IMR-90 (cell line): ENCODE measurements around the gene MUCL3. TPM values are rescaled to one million over a fixed set of nuclear protein-coding genes. Genes with fewer than 3 reads are reported as not detected.
A peak's percentile ranks its signal among the peaks of the same experiment; 100 is the strongest.

Source experiments
- ATAC-seq: fragments of 200-7000 bp; cut with Tn5 transposase; 2 replicates; pipeline ENCODE4 v1.9.1; 2020; ENCODE audit warnings: low read depth, mild to moderate bottlenecking, moderate library complexity
- BruUV-seq: library from RNA; stranded (reverse); fragments of 400-500 nt; replicated peaks from 2 replicates; lab custom pipeline; 2021; lab: Mats Ljungman, UMichigan
- CTCF ChIA-PET: fragments of 300-600 bp; formaldehyde crosslinking; extraction: SDS; loops from one replicate; lab custom pipeline; 2021; ENCODE audit warnings: antibody characterized with exemption; lab: Yijun Ruan, JAX
- POLR2A ChIA-PET: fragments of 300-600 bp; sonication (Branson Sonifier 250); formaldehyde crosslinking; loops from one replicate; lab custom pipeline; 2022; ENCODE audit warnings: antibody characterized with exemption; ENCODE audit not compliant: unreplicated experiment; lab: Charles Lee
- DNase-seq: peaks from one replicate; pipeline ENCODE4 v3.0.0; 2013
- H2AFZ ChIP-seq: replicated peaks from 2 replicates; pipeline ENCODE3; 2013; ENCODE audit warnings: low read length, mild to moderate bottlenecking; ENCODE audit not compliant: poor library complexity
- H2AK5ac ChIP-seq: 2 replicates; pipeline ENCODE4 v1.6.1; 2013; ENCODE audit warnings: low read depth, low read length, inconsistent platforms
- H2AK9ac ChIP-seq: replicated peaks from 2 replicates; pipeline ENCODE3; 2013; ENCODE audit warnings: mild to moderate bottlenecking, low read depth, low read length, moderate library complexity; ENCODE audit not compliant: poor library complexity
- H2BK120ac ChIP-seq: 2 replicates; pipeline ENCODE4 v1.6.1; 2013; ENCODE audit warnings: low read depth, low read length, inconsistent platforms
- H2BK15ac ChIP-seq: 3 replicates; pipeline ENCODE4 v1.6.1; 2013; ENCODE audit warnings: low read depth, low read length, inconsistent platforms
- H2BK20ac ChIP-seq: 2 replicates; pipeline ENCODE4 v1.6.1; 2013; ENCODE audit warnings: low read depth, mild to moderate bottlenecking, inconsistent platforms, low read length, moderate library complexity
- H2BK5ac ChIP-seq: 2 replicates; pipeline ENCODE4 v1.6.1; 2013; ENCODE audit warnings: mild to moderate bottlenecking, low read depth, low read length, inconsistent platforms; ENCODE audit not compliant: poor library complexity, severe bottlenecking
- H3K14ac ChIP-seq: replicated peaks from 2 replicates; pipeline ENCODE4 v1.6.1; 2013; ENCODE audit warnings: low read depth, low read length, inconsistent platforms
- H3K18ac ChIP-seq: 2 replicates; pipeline ENCODE4 v1.6.1; 2013; ENCODE audit warnings: low read depth, low read length, control low read depth
- H3K23ac ChIP-seq: 2 replicates; pipeline ENCODE4 v1.6.1; 2013; ENCODE audit warnings: low read depth, low read length, inconsistent platforms
- H3K27ac ChIP-seq: 2 replicates; pipeline ENCODE4 v1.5.1; 2013; ENCODE audit warnings: mild to moderate bottlenecking, control low read depth, low read length; ENCODE audit not compliant: insufficient read depth
- H3K27me3 ChIP-seq: 2 replicates; pipeline ENCODE4 v1.6.1; 2013; ENCODE audit warnings: low read length; ENCODE audit not compliant: control insufficient read depth, insufficient read depth
- H3K36me3 ChIP-seq: 2 replicates; pipeline ENCODE4 v1.6.1; 2013; ENCODE audit warnings: low read length, mixed read lengths; ENCODE audit not compliant: control insufficient read depth, insufficient read depth
- H3K4ac ChIP-seq: 2 replicates; pipeline ENCODE4 v1.6.1; 2013; ENCODE audit warnings: low read depth, low read length, inconsistent platforms
- H3K4me1 ChIP-seq: 2 replicates; pipeline ENCODE4 v1.6.1; 2013; ENCODE audit warnings: low read length, mixed read lengths; ENCODE audit not compliant: control insufficient read depth, insufficient read depth
- H3K4me2 ChIP-seq: 2 replicates; pipeline ENCODE4 v1.6.1; 2013; ENCODE audit warnings: low read depth, mild to moderate bottlenecking, control low read depth, low read length, moderate library complexity
- H3K4me3 ChIP-seq: 2 replicates; pipeline ENCODE4 v1.5.1; 2013; ENCODE audit warnings: low read depth, mild to moderate bottlenecking, control low read depth, low read length, moderate library complexity; ENCODE audit not compliant: insufficient read depth
- H3K56ac ChIP-seq: 2 replicates; pipeline ENCODE4 v1.6.1; 2013; ENCODE audit warnings: low read length, inconsistent platforms; ENCODE audit not compliant: insufficient read depth; ENCODE audit errors: extremely low read depth
- H3K79me1 ChIP-seq, 2 experiments: 2 replicates each; pipeline ENCODE4 v1.6.1; 2013; ENCODE audit warnings: low read length in 2 of 2, inconsistent platforms in 1 of 2, low read depth in 1 of 2
- H3K9ac ChIP-seq: 2 replicates; pipeline ENCODE4 v1.6.1; 2013; ENCODE audit warnings: low read depth, low read length, control low read depth
- H3K9me1 ChIP-seq: 2 replicates; pipeline ENCODE4 v1.6.1; 2013; ENCODE audit warnings: low read length, inconsistent platforms; ENCODE audit not compliant: insufficient read depth
- H3K9me3 ChIP-seq: 2 replicates; pipeline ENCODE4 v1.6.1; 2013; ENCODE audit warnings: low read length; ENCODE audit not compliant: control insufficient read depth, insufficient read depth
- H4K20me1 ChIP-seq: 2 replicates; pipeline ENCODE4 v1.6.1; 2013; ENCODE audit warnings: low read length, inconsistent platforms; ENCODE audit not compliant: insufficient read depth
- H4K5ac ChIP-seq: 2 replicates; pipeline ENCODE4 v1.6.1; 2013; ENCODE audit warnings: mild to moderate bottlenecking, low read depth, low read length, control low read depth
- H4K8ac ChIP-seq, 2 experiments: 2 replicates each; pipeline ENCODE4 v1.6.1; 2013; ENCODE audit warnings: low read depth in 2 of 2, low read length in 2 of 2, control low read depth in 1 of 2, inconsistent platforms in 1 of 2
- H4K91ac ChIP-seq: 2 replicates; pipeline ENCODE4 v1.6.1; 2013; ENCODE audit warnings: low read depth, low read length, inconsistent platforms; ENCODE audit not compliant: insufficient read depth
- BHLHE40 ChIP-seq: fragments of 150-350 bp; IDR thresholded peaks from 2 replicates; pipeline ENCODE4 v1.6.1; 2016; ENCODE audit warnings: mild to moderate bottlenecking, low read depth, low read length
- CHD1 ChIP-seq: IDR thresholded peaks from 2 replicates; pipeline ENCODE4 v1.6.1; 2012; ENCODE audit warnings: low read depth, low read length, improper control_type of control experiment
- MAFK ChIP-seq: IDR thresholded peaks from 2 replicates; pipeline ENCODE4 v1.6.1; 2012; ENCODE audit warnings: low read depth, low read length, improper control_type of control experiment
- MXI1 ChIP-seq: IDR thresholded peaks from 2 replicates; pipeline ENCODE4 v1.6.1; 2012; ENCODE audit warnings: low read depth, mild to moderate bottlenecking, low read length, moderate library complexity, borderline replicate concordance
- NFE2L2 ChIP-seq: fragments of 150-350 bp; IDR thresholded peaks from 2 replicates; pipeline ENCODE4 v1.6.1; 2016; ENCODE audit warnings: low read depth, mild to moderate bottlenecking, low read length
- POLR2A ChIP-seq: IDR thresholded peaks from 2 replicates; pipeline ENCODE4 v1.6.1; 2012; ENCODE audit warnings: mild to moderate bottlenecking, low read depth, low read length
- RAD21 ChIP-seq: IDR thresholded peaks from 2 replicates; pipeline ENCODE4 v1.6.1; 2012; ENCODE audit warnings: low read length, improper control_type of control experiment
- USF2 ChIP-seq: fragments of 150-350 bp; IDR thresholded peaks from 2 replicates; pipeline ENCODE4 v1.6.1; 2017; ENCODE audit warnings: mild to moderate bottlenecking, antibody characterized with exemption, low read length, low read depth
- WGBS, 2 experiments: methylation state at CpG; one replicate each; pipeline versions ENCODE4 v1.1.5 to v1.1.7; 2013; ENCODE audit warnings: missing lambda C conversion rate in 2 of 2; ENCODE audit not compliant: insufficient read length in 1 of 2; ENCODE audit errors: extremely low coverage in 2 of 2; 5-methylcytosine and 5-hydroxymethylcytosine counted together
- dilution Hi-C: fragments of 300-500 bp; cut with HindIII; formaldehyde crosslinking; loops from one replicate; pipeline ENCODE4 v1.14.3; 2018; ENCODE audit warnings: low sequenced_read_pairs; ENCODE audit not compliant: unreplicated experiment
- in situ Hi-C: fragments of 300-500 bp; cut with MboI; formaldehyde crosslinking; loops from 3 replicates; pipeline ENCODE4 v1.14.3; 2019; ENCODE audit warnings: low sequenced_read_pairs, inconsistent platforms, mixed read lengths
- intact Hi-C: fragments of 100-400 bp; cut with micrococcal nuclease; formaldehyde crosslinking; loops from 2 replicates; pipeline ENCODE4 v1.10.0; 2022
- polyA plus RNA-seq, 3 experiments: library from polyadenylated mRNA; depleted of rRNA; stranded (reverse); fragments of >200 nt; gene quantifications; 2 replicates each; pipeline ENCODE4 v1.2.3, GENCODE V29; 2012; ENCODE audit warnings: low replicate concordance in 1 of 3
- total RNA-seq: library from RNA; depleted of rRNA; stranded (reverse); fragments of >200 nt; gene quantifications from 2 replicates; pipeline ENCODE4 v1.2.3, GENCODE V29; 2012
- TF ChIP-seq, protein P1 (sequence below): conservative IDR thresholded peaks from 2 replicates; pipeline ENCODE4 v1.5.1; 2012; ENCODE audit warnings: mild to moderate bottlenecking, low read depth, low read length, improper control_type of control experiment
- TF ChIP-seq, protein P2 (sequence below): fragments of 150-350 bp; IDR thresholded peaks from 2 replicates; pipeline ENCODE4 v1.6.1; 2016; ENCODE audit warnings: low read depth, mild to moderate bottlenecking, low read length, moderate library complexity, borderline replicate concordance

MUCL3 gene
- total and polyA plus RNA-seq, 2 of the 4 experiments (the other 2 are of a cell fraction): not detected

GRCh38 chr6:31002471-31002870 is 61.7 kb downstream of the MUCL3 start:
- no peak for ATAC-seq
- CTCF ChIA-PET: no interaction called here
- no peak for DNase-seq
- no peaks in the 10 kb centered on the region for H3K4me1 ChIP-seq
- H2BK5ac ChIP-seq: no peak overlapping the region
- H2AFZ ChIP-seq: peak overlapping the region; percentile 53
- no peak overlapping the region for H4K91ac ChIP-seq
- no peak overlapping the region for H3K23ac ChIP-seq
- H3K9ac ChIP-seq: no peak overlapping the region
- dilution Hi-C loops (no loop called here), in situ Hi-C loops (no loop called here), intact Hi-C loops (no loop called here)
- no TSS peak for BruUV-seq
- no peaks in the 10 kb centered on the region for H4K20me1 ChIP-seq
- H3K27ac ChIP-seq: no peak overlapping the region
- no peaks in the 10 kb centered on the region for H3K36me3 ChIP-seq
- no peak overlapping the region for H3K18ac ChIP-seq
- no peaks in the 10 kb centered on the region for H3K9me3 ChIP-seq
- H3K79me1 ChIP-seq: no peaks in the 10 kb centered on the region
- no peak overlapping the region for H3K56ac ChIP-seq
- H2BK20ac ChIP-seq: no peak overlapping the region
- no peak overlapping the region for H2BK15ac ChIP-seq
- no peak overlapping the region for H3K4ac ChIP-seq
- POLR2A ChIA-PET: no interaction called here
- TF ChIP-seq RAD21: no peak
- no peak for TF ChIP-seq BHLHE40
- no peak for TF ChIP-seq MAFK
- TF ChIP-seq, protein P1, sequence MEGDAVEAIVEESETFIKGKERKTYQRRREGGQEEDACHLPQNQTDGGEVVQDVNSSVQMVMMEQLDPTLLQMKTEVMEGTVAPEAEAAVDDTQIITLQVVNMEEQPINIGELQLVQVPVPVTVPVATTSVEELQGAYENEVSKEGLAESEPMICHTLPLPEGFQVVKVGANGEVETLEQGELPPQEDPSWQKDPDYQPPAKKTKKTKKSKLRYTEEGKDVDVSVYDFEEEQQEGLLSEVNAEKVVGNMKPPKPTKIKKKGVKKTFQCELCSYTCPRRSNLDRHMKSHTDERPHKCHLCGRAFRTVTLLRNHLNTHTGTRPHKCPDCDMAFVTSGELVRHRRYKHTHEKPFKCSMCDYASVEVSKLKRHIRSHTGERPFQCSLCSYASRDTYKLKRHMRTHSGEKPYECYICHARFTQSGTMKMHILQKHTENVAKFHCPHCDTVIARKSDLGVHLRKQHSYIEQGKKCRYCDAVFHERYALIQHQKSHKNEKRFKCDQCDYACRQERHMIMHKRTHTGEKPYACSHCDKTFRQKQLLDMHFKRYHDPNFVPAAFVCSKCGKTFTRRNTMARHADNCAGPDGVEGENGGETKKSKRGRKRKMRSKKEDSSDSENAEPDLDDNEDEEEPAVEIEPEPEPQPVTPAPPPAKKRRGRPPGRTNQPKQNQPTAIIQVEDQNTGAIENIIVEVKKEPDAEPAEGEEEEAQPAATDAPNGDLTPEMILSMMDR: no peak
- no peak for TF ChIP-seq MXI1
- TF ChIP-seq CHD1: no peak
- TF ChIP-seq USF2: no peak
- TF ChIP-seq, protein P2, sequence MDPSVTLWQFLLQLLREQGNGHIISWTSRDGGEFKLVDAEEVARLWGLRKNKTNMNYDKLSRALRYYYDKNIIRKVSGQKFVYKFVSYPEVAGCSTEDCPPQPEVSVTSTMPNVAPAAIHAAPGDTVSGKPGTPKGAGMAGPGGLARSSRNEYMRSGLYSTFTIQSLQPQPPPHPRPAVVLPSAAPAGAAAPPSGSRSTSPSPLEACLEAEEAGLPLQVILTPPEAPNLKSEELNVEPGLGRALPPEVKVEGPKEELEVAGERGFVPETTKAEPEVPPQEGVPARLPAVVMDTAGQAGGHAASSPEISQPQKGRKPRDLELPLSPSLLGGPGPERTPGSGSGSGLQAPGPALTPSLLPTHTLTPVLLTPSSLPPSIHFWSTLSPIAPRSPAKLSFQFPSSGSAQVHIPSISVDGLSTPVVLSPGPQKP: no peak
- no peak for TF ChIP-seq NFE2L2
- TF ChIP-seq POLR2A: no peak
- no peak overlapping the region for H2AK5ac ChIP-seq
- no peak overlapping the region for H3K4me2 ChIP-seq
- H2AK9ac ChIP-seq: no peak overlapping the region
- no peak overlapping the region for H4K8ac ChIP-seq
- H2BK120ac ChIP-seq: no peak overlapping the region
- no peak overlapping the region for H3K4me3 ChIP-seq
- H3K14ac ChIP-seq: no peak overlapping the region
- H4K5ac ChIP-seq: no peak overlapping the region
- no peaks in the 10 kb centered on the region; the same call in 1 of the 2 replicates for H3K9me1 ChIP-seq
- no CpG with 5 or more reads among the region's 2 CpGs for WGBS, 2 experiments
- peaks cover 5% of the 10 kb centered on the region for H3K27me3 ChIP-seq
